Stimulated activated CD8-positive, alpha-beta memory T cell treated with anti-CD3 and anti-CD28 coated beads, Interleukin-4, amount 100 ng/mL, for 48 hours (primary cell): ENCODE data around the gene MPPE1.

Experiments
- DNase-seq: peaks from one replicate; pipeline ENCODE4 v3.0.0-alpha.2; 2020

The MPPE1 gene

GRCh38 chr18:11851806-11852337, 56.2 kb downstream of the MPPE1 start:
- peak; percentile 62 for DNase-seq

GRCh38 chr18:11851146-11851805, 56.8 kb downstream of the MPPE1 start, which contains the start of gene CHMP1B:
TSS of gene CHMP1B (plus strand) at chr18:11851413. CDS start at chr18:11851512, 99 bp downstream.
- peak; percentile 98 for DNase-seq

- DNase-seq, result no peak
These were observed 57.3 kb downstream of the MPPE1 start for GRCh38 chr18:11850821-11851145.

- peak; percentile 65 for DNase-seq
These were observed 58.1 kb downstream of the MPPE1 start for GRCh38 chr18:11849841-11850634.

- DNase-seq, result no peak
These were observed 58.8 kb downstream of the MPPE1 start for GRCh38 chr18:11849279-11849678.

- DNase-seq, result no peak
These were observed 60.3 kb downstream of the MPPE1 start for GRCh38 chr18:11847811-11848210.

GRCh38 chr18:11845654-11846053, 62.5 kb downstream of the MPPE1 start:
- no peak for DNase-seq

- no peak for DNase-seq
These were observed 63.7 kb downstream of the MPPE1 start for GRCh38 chr18:11844436-11844835.

- no peak for DNase-seq
These were observed 65.6 kb downstream of the MPPE1 start for GRCh38 chr18:11842562-11842961.

- DNase-seq, result no peak
These were observed 67.6 kb downstream of the MPPE1 start for GRCh38 chr18:11840493-11840892.

- no peak for DNase-seq
These were observed 68.6 kb downstream of the MPPE1 start for GRCh38 chr18:11839556-11839955.

GRCh38 chr18:11834772-11835171, 73.3 kb downstream of the MPPE1 start:
- DNase-seq, result no peak
